ENCODE data around the gene SKIC2.
A peak's percentile ranks its signal among the peaks of the same experiment; 100 is the strongest.
"Not testable (repeated sequence)": the region's sequence is repeated elsewhere in the genome, so short reads cannot be mapped to it uniquely, and the experiment has no call there.

Gene SKIC2

DNA sequence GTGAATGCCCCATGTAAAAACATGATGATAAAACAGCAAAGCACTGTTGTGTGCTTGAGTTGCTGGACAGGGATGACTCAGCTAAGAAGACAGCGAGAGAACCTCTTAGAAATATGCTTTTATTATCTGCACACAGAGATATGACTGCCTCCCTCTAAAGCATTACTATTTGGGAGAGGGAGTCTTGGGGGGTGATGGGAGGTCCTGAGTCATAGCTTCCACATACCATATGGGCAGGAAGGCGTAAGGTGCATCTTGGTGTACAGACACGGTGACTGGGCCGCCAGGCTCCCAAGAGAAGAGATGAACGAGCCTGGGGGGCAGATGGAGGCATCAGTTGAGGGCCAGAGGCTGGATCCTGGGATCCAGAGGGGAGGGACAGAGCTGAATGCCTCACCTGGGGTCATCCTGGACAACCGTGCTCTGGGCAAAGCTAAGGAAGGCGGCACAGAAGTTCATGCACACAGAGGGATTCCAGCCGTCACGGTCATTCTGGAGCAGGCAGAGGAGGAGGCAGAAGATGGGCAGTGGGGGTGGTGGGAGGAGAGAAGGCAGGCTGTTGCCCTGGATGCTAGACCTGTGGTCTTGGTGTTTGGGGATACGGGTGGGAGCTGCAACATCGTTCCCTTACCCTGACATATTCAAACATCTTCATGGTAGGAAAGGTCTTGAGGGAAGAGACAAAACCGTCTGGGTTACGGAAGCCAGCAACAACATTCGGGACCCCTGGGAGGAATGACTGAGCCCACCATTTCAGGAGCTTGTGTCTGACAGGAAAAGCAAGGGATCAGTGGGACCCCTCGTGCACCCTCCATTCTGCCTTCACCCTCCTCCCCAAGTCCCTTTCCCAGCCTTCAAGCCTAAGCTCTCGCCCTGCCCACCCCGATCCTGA, 11.0 kb downstream of the SKIC2 start:
- no peak for DNase-seq (ENCODE audit: low spot score)

DNA sequence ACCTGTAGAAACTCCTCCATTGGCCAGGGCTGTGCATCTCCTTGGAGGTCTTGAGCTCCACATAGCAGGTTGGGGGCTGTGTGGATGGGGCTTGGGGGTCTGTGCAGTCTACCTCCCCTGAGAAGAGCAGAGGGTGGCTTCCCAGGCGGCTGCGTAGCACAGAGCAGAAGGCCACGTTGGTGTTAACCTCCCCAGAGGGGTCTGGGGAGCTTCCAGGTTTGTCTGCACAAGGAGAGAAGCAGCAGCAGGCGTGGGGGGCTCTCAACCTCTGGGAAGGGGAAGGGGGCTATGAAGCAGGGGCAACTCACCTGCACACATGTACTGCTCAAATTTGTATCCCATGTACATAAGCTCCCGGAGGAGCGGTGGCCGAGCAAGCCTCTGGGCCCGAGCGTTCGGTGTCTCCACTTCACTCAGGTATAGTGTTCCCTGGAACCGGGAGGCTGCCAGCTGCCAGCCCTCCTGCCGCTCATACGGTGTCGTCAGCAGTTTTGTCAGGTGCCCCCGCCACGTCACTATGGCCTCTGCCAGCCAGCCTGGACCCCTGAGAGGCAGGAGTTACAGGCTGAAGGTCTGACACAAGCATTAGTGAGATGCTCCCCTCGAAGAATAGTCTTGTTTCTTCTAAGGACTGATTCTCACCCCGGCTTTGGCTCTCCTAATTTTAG, 11.8 kb downstream of the SKIC2 start:
- peak; percentile 15 for DNase-seq (ENCODE audit: low spot score)

DNA sequence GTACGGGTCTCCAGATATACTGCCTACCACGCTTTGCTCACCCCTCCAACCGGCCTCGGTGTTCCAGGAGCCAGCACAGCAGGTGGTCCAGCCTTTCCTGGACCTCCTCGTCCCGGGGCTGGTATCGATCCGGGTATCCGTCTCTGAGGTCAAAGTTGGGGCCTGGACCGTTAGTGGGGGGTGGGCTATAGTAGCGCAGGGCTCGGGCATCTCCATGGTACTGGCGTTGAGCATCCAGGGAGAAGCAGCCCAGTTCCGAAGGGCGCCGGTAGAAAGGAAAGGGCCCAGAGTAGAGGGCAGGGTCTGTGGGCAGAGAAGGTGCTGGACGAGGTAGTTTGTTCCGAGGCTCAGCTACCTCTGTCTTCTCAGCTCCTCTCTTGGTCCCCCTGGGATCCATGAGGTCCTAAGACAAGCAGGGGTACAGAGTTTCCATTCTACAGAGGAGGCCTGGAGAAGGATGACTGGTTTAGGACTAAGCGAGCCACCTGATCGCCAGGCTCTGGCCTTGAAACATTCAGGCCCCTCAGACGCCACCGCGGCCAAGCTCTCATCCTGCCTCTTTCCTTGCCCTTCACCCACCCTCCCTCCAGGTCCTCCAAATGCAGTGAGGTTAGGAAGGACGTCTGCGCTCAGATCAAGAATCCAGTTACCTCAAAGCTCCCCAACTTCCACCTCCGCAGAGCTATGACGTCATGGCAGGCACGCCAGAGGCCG, 12.5 kb downstream of the SKIC2 start:
- DNase-seq (ENCODE audit: low spot score): no peak

DNA sequence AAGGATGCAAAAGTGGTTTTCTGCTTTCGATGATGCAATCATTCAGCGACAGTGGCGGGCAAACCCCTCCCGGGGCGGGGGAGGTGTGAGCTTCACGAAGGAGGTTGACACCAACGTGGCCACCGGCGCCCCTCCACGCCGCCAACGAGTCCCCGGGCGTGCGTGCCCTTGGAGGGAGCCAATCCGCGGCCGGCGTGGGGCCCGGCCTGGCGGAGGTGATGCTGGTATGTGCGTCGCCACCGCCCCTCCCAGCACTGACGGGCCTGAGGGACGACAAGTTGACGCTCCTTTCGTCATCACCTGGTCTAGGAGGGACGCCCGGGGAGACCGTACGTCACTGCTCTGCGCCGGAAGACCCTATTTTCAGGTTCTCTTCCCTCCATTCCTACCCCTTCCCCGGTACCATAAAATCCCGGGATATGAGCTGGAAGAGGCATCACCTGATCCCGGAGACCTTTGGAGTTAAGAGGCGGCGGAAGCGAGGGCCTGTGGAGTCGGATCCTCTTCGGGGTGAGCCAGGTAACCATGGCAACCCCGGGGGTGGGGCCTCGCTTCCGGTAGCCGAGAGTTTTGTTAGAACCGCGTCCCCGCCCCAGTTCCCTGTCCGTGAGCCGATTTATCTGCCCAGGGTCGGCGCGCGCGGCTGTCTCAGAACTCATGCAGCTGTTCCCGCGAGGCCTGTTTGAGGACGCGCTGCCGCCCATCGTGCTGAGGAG, 13.2 kb downstream of the SKIC2 start, which contains the start of gene DXO:
DXO (minus strand) TSS at position 146 of the 716 bp plus-strand sequence. CDS start 463 bp downstream, outside the sequence.
- DNase-seq (ENCODE audit: low spot score): peak; percentile 99

DNA sequence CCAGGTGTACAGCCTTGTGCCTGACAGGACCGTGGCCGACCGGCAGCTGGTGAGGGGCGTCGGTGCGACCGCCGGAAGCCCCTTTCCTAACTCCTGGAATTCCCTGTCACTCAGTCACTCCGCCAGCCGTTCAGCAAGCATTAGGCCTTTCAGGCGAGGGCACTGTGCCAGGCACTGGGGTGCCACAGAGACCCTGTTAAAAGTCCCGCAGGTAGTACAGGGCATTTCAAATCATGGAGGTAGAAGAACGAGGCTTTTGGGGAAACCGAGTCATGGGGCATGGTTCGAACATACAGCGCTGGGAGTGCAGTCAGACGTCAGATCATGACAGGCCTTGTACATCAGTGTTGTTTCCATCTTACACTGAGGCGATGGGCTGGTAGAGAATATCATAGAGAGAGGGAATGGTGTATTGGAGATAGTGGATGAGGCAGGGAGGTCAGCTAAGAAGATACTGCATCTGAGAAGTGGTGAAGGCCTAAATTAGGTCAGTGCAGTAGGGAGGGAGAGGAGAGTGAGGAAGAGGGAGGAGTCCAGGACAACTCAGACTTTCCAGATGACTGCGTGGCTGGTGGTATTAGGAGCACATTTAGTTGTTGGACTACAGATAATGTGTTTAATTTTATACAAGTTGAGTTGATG, 13.9 kb downstream of the SKIC2 start:
- DNase-seq (ENCODE audit: low spot score): no peak

DNA sequence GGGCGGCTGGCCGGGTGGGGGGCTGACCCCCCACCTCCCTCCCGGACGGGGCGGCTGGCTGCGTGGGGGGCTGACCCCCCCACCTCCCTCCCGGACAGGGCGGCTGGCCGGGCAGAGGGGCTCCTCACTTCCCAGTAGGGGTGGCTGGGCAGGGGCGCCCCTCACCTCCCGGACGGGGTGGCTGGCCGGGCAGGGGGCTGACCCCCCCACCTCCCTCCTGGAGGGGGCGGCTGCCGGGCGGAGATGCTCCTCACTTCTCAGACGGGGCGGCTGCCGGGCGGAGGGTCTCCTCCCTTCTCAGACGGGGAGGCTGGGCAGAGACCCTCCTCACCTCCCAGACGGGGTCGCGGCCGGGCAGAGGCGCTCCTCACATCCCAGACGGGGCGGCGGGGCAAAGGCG, 17.1 kb downstream of the SKIC2 start:
- DNase-seq (ENCODE audit: low spot score): not testable (repeated sequence)

DNA sequence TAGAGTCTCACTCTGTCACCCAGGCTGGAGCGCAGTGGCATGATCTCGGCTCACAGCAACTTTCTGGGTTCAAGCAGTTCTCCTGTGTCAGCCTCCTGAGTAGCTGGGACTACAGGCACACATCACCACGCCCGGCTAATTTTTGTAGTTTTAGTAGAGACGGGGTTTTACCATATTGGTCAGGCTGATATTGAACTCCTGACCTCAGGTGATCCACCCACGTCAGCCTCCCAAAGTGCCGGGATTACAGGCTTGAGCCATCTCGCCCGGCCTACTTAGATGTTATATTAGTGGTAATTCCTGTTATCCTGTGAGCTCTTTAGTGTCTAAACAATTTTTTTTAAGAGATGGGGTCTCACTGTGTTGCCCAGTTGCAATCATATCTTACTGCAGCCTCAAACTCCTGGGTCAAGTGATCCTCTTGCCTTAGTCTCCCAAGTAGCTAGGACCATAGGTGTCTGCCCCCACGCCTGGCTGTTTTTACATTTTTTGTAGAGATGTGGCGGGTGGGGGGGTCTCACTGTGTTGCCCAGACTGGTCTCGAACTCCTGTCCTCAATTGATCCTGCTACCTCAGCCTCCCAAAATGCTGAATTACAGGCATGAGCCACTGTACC, 18.9 kb downstream of the SKIC2 start:
- no peak for DNase-seq (ENCODE audit: low spot score)

DNA sequence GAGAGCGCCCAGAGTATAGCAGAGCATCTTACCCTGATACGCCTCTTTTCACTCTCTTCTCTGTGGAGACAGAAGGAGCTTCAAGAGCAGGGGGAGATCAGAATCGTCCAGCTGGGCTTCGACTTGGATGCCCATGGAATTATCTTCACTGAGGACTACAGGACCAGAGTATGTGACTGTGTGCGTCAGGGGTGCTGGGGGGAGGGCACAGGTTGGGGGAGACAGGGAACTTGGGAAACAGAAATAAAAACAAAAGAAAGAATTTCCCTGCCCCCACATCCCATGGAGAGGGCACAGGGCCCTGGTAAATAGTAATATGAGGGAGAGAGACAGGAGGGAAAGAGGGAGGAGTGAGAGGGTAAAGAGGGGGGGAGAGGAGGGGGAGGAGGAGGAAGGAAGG, 19.9 kb downstream of the SKIC2 start:
- no peak for DNase-seq (ENCODE audit: low spot score)

DNA sequence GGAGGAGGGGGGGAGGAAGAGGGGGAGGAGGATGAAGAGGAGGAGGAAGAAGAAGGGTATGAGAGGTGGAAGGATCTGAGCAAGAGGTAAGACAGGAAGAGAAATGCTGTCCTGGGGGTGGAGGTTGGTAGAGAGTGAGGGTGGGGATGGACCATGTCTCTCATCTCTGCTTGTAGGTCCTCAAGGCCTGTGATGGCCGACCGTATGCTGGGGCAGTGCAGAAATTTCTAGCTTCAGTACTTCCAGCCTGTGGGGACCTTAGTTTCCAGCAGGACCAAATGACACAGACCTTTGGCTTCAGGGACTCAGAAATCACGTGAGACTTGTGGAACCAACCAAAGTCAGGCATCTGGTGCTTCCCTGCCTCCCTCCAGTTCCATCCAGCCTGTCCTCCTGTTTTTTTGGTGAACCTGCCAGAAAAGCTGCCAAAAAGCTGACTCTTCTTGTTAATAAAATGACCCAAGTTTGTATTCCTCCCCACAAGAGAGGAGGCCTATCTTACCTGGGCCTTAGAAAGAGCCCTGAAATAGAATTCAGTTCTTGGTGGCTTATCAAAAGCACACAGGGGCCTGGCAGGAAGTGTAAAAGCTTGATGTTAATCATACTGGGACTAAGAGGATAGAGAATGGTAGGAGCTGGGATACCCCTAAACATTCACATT, 20.4 kb downstream of the SKIC2 start:
- DNase-seq (ENCODE audit: low spot score): no peak

DNA sequence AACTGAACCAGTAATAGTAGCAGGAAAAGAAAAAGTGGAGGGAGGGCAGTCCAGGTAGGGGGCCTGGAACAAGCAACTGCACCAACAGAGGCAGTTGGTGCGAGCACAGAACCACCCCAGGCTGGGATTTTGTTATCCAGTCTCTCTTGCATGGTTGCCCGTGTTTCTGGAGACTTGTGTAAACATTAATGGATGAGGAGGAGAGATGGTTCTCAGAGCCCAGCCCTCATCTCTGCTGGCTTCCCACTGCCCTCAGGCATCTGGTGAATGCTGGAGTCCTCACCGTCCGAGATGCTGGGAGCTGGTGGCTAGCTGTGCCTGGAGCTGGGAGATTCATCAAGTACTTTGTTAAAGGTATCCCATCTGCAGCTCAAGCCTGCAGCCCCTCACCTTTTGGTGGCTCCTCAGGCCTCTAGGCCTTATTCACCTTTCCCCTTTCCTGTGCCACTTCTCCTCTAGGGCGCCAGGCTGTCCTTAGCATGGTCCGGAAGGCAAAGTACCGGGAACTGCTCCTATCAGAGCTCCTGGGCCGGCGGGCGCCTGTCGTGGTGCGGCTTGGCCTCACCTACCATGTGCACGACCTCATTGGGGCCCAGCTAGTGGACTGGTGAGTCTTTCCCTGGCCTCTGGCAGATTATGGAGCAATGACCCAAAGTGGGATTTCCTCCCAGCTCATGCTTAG, 21.4 kb downstream of the SKIC2 start:
- not testable (repeated sequence) for DNase-seq (ENCODE audit: low spot score)

DNA sequence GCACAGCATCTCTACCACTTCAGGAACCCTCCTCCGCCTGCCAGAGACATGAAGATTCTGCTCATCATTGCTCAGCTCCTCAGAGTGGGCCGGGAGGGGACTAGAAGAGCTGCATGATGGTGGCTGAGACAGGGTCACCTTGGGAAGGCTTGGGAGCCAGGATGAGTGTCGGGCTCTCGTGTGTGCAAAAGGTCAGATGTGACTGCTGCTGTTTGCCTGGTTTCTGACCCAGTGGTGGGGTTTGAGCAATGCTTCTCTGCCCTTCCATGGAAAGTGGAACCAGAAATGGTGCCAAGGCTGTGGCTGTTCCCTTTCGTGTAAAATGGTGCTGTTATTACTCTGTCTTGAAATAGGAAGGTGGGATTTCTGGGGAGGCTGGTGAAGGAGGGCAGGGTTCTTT, 22.0 kb downstream of the SKIC2 start:
- not testable (repeated sequence) for DNase-seq (ENCODE audit: low spot score)

DNA sequence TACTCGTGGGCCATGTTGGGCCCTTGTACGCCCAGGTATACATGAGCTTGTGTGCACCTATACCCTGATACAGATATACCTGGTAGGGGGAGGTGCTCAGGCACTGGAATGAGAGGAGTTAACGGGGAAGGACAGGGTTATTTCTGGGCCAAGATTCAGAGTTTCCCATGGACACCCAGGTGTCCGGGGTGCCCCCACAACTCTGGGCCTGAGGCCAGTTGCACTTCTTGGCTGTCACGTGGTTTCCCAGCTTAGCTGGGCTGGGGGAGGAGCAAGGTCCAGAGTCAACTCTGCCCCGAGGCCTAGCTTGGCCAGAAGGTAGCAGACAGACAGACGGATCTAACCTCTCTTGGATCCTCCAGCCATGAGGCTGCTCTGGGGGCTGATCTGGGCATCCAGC, 22.8 kb downstream of the SKIC2 start, which contains the start of gene C4A:
C4A (plus strand) TSS at position 314 of the 400 bp plus-strand sequence; CDS start at position 365, 51 bp downstream.
- DNase-seq (ENCODE audit: low spot score): not testable (repeated sequence)

DNA sequence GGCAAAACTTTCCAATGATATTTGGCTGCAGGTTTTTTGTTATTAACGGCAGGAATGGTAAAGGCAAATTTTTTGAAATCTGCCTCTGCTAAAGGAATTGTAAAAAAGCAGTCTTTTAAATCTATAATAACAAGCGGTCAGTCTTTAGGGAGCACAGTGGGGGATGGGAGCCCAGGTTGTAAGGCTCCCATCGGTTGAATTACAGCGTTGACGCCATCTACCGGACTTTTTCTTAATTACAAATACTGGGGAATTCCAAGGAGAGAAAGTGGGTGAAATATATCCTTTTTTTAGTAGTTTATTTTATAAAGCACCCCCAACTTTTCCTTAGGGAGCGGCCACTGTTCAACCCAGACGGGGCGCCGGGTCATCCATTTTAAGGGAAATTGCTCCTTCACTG, 30.4 kb downstream of the SKIC2 start:
- DNase-seq (ENCODE audit: low spot score): not testable (repeated sequence)

DNA sequence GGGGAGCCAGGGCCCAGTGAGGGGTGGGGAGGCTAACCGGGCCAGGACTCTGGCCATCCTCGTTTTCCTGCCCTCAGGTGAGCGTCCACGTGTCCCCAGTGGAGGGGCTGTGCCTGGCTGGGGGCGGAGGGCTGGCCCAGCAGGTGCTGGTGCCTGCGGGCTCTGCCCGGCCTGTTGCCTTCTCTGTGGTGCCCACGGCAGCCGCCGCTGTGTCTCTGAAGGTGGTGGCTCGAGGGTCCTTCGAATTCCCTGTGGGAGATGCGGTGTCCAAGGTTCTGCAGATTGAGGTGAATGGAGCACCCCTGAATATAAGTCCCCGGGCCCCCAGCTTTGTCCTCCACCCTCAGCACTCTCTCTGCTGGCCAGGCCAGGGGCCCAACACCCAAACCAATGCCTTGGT, 35.4 kb downstream of the SKIC2 start:
- DNase-seq (ENCODE audit: low spot score): not testable (repeated sequence)

DNA sequence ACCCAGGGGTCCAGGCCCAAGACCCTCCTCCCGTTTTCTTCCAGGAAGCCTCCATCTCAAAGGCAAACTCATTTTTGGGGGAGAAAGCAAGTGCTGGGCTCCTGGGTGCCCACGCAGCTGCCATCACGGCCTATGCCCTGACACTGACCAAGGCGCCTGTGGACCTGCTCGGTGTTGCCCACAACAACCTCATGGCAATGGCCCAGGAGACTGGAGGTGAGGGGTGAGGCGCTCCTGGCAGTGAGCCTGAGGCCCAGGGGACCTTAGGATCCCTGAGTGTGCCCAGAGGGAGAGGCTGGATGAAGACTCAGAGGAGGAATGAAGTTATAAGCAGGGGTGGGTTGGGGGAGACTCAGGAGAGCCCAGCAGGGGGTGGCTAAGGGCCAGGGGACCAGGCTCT, 37.4 kb downstream of the SKIC2 start:
- not testable (repeated sequence) for DNase-seq (ENCODE audit: low spot score)

DNA sequence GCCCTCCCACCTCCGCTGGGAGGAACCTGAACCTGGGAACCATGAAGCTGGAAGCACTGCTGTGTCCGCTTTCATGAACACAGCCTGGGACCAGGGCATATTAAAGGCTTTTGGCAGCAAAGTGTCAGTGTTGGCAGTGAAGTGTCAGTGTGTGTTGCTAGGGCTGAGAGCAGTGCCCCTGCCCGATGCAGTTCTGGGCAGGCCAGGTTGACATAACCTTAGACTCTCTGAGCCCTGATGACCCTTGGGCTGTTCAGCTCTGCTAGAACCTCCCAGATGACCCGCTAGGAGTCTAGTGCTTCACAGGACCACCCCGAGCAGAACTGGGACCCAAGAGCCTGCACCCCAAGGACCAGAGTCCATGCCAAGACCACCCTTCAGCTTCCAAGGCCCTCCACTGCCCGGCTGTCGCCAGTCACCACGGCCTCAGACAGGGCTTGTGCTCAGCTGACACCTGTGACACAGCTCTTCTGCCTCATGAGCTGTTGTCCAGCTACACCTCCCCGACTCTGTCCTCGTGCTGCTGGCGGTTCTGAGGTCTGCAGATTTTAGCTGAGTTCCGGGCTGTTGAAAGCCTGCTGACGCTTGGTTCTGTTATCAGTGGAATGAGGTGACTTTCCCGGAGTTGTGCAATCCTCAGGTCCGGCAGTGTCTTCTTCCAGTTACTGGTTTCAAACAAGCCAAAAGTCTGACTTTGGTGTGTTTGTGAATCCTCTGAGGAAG, 43.7 kb downstream of the SKIC2 start:
- not testable (repeated sequence) for DNase-seq (ENCODE audit: low spot score)

DNA sequence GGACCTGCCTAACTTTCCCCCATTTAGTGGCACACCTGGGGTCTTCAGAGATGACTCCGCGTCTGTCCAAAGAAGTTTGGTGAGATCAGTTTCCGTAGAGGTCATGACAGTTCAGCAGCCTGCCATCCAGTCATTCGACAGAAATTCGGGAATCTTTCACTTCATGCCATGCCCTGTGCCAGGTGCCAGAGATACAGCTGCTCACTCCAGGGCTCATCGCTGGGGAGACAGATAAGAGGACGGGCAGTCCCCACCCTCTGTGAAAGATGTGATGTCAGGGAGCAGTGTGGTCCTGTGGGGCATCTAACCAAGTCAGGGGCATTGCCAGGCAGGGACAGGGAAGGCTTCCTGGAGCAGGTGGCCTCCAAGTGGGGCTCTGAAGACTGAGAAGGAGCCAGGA, 44.3 kb downstream of the SKIC2 start:
- not testable (repeated sequence) for DNase-seq (ENCODE audit: low spot score)

DNA sequence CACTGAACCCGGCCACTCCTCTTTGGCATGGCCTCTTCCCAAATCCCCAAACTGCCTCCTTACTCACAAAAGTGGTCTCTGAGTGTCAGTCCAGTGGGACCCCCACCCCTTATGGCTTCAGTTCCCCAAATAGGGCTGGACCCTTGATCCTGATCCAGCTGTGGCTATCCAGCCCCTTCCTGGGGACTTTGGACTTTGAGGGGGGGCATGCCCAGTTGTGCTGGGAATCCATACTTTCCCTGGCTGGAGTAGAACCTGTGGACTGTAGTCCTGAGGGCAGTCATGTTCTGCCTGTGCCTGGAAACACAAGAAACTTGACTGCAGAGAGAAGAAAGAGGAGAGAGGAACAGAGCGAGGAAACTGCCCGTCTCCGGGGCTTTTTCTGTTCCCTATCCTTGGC, 45.4 kb downstream of the SKIC2 start:
- DNase-seq (ENCODE audit: low spot score): not testable (repeated sequence)

Data from cerebellar cortex (tissue), 1 donor.